D341Med (cell line): ENCODE results near the gene DCAF16.
"Not testable (repeated sequence)": the region's sequence is repeated elsewhere in the genome, so short reads cannot be mapped to it uniquely, and the experiment has no call there.

Source experiments
- DNase-seq: peaks from one replicate; pipeline ENCODE4 v3.0.0; 2012; ENCODE audit warnings: low spot score

The DCAF16 gene

DNA sequence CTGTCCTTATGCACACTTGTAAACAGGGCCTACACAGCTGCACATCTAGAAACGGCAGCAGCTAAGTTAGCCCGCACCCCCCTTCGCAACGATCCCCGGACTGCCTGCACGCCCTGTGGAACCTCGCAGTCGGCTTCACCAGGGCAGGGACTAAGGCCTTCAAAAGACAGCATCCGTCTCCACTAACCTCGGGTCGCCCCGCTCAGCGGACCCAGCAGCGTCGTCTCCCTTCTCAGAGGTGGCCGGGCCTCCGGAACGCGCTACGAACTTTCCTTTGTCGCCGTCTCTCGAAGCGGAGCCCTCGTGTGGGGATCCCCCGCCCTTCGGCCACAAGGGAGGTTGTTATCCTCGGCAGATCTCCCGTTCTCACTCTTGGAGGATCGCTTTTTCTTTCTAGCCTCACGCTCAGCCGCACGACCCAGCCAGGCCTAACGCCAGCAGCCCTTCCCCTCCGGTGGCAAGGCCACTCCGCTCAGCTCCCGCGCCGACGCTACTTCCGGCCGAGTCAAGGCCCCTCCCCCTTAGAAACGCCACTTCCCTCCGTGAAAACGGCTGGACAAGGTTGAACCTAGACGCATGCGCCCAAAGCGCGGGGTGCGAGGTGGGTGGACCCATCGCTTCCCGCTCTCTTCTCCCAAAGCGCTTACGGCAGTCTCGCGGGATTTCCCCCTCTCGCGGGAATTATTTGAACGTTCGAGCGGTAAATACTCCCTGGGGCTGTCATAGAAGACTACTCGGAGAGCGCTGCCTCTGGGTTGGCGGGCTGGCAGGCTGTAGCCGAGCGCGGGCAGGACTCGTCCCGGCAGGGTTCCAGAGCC is at the start of gene DCAF16, which contains the start of gene NCAPG:
DCAF16 (minus strand) TSS at position 498 of the 818 bp plus-strand sequence. CDS start 6,616 bp downstream, outside the sequence.
NCAPG (plus strand) TSS at position 720 of the 818 bp plus-strand sequence. CDS start 99 bp downstream, outside the sequence.
- peak; percentile 97 for DNase-seq

DNA sequence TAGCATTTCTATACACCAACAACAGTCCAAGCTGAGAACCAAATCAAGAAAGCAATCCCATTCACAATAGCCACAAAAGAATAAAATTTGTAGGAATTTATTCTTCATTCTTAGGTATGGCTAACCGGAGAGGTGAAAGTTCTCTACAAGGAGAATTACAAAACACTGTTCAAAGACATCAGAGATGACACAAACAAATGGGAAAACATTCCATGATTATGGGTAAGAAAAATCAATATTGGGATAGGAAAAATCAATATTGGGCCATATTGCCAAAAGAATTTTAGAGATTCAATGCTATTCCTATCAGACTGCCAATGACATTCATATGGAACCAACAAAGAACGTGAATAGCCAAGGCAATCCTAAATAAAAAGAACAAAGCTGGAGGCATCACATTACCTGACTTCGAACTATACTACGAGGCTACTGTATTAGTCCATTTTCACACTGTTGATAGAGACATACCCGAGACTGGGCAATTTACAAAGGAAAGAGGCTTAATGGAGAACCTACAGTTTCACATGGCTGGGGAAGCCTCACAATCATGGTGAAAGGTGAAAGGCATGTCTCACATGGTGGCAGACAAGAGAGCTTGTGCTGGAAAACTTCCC is 49.3 kb upstream of the DCAF16 start:
- no peak for DNase-seq

DNA sequence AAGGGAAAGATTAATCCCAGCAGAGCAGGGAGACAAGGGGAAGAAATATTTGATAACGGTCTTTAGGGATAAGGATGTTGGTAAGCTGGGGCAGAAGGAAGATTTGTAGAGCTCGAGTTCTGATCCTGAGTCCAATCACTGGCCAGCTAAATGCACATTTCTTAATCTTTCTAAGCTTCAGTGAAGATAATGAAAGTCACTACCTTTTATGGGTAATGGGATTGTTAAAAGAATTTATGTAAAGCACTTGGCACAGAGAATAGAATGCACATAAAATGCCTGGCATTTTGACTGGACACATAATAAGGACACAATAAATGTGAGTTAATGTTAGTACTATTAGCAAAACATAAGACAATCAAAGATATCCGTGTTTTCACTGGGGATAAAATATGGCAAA is 43.5 kb upstream of the DCAF16 start:
- peak; percentile 37 for DNase-seq

DNA sequence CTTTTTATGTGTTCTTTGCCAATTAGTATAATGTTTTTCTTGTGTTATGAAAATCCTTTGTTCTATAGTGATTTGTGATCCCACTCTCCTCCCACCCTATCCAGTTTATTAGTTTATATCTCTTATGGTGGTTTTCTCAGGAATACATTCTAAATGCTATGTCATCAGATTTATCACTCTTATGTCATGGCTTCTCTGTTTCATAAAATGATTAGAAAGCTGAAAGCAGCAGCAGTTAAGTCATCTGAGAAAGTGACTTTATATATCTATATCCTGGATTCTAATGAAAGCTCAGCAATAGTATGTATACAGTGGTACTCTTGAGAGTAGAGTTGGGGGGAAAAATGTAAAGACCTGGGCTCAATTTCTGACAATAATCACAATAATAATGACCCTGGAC is 41.4 kb upstream of the DCAF16 start:
- no peak for DNase-seq

DNA sequence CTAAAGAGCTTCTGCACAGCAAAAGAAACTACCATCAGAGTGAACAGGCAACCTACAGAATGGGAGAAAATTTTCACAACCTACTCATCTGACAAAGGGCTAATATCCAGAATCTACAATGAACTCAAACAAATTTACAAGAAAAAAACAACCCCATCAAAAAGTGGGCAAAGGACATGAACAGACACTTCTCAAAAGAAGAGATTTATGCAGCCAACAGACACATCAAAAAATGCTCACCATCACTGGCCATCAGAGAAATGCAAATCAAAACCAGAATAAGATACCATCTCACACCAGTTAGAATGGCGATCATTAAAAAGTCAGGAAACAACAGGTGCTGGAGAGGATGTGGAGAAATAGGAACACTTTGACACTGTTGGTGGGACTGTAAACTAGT is 39.7 kb upstream of the DCAF16 start:
- DNase-seq, result not testable (repeated sequence)

DNA sequence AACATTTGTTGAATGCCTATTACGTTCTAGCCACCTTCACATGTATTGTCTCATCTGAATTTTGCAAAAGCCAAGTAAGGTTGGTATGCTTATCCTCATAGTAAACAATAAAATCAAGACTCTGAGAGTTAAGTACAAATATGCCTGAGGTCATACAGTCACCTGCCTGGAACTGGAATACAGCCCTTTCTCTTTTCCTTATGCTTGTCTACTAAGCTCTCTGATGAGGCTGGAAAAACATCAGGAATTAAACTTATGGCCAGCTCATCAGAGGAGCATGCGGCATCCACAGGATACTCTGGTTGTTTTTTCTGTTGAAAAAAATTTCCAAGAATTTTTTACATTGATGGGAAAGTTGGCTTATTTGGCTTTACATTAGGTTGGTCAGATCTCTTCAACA is 35.7 kb upstream of the DCAF16 start:
- DNase-seq, result no peak

DNA sequence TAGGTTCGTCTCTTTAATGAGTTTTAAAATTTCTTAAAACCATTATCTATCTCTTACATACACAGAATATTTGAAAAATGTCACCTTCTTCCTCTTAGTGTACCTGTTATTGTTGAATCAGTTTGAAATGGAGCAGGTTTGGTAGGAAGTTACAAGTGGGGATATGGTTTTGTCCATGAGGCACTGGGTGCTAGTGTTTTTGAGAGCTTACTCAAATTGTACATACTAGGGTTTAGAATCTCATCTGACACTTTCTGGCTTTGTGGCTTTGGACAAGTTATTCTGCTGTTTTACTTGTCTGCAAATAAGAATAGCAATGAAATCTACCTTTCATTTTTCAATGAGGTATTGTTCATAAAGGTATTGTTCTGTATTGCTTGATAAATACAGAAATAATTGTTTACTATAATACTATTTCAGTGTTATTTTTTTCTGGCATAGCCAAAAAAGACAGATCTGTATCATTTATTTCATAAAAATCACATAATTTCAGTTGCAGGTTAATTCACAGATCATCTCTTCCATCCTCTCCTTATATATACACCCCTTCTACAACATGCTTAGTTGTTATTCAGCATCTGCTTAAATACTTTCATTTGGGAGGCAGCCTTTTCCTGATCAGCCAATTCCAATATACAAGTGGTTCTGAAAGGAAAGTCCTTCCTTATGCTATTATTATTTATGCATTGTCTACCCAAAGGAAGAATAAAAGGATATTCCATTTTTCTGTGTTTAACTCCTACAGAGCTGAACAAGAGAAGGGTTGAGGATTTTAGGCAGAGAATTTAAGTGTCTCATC is 13.5 kb upstream of the DCAF16 start:
- no peak for DNase-seq

DNA sequence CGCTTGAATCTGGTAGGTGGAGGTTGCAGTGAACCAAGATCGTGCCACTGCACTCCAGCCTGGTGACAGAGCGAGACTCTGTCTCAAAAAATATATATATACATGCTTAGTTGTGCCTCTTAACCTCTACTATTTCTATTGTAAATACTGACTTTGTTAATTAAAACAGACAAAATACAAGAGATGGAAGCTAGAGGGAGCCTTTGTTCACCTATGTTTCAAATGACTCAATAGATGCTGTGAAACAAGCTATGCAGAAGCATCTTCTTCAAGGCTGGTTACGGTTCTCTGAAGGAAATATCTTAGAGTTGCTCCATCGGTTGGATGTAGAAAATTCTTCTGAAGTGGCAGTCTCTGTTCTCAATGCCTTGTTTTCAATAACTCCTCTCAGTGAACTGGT is 6.5 kb upstream of the DCAF16 start:
- DNase-seq, result peak; percentile 37

DNA sequence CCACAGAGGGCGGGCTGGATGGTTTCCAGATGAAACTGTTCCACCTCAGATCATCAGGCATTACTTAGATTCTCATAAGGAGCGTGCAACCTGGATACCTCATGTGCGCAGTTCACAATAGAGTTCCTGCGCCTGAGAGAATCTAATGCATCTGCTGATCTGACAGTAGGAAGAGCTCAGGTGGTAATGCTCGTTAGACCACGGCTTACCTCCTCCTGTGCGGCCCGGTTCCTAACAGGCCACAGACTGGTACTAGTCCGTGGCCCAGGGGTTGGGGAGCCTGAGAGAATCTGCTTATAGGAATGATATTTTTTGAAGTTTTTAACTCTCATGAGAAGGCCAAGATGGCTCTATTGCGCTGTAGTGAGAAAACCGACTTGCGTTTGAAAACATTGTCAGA is 5.6 kb upstream of the DCAF16 start:
- no peak for DNase-seq

DNA sequence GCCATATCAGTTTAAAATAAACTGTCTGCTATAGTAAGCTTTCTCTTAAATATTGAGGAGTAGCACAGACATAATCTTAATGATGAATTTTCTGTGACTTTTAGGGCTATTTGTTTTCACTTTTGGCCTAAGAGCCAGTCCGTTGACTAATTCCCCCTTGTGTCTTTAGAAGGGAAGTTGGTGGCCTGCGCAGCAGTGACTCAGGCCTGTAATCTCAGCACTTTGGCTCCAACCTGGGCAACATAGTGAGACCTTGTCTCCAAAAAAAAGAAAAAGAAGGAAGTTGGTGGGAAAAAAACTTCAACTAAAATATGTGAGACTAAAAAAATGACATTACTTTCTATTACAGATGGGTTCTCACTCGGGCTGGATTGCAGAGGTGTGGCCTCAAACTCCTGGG is 3.6 kb upstream of the DCAF16 start:
- DNase-seq, result no peak

DNA sequence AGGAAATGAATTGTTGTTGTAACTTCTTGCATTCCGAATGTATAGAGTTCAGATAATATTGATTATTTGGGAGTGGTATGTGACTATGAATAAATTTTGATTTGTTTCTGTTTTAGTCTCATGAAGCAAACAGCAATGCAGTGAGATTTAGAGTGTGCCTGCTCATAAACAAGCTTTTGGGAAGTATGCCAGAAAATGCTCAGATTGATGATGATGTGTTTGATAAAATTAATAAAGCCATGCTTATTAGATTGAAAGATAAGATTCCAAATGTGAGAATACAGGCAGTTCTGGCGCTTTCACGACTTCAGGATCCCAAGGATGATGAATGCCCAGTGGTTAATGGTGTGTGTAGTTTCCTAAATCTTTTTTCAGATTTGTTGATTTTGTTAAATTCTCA is 2.2 kb upstream of the DCAF16 start:
- DNase-seq, result no peak

DNA sequence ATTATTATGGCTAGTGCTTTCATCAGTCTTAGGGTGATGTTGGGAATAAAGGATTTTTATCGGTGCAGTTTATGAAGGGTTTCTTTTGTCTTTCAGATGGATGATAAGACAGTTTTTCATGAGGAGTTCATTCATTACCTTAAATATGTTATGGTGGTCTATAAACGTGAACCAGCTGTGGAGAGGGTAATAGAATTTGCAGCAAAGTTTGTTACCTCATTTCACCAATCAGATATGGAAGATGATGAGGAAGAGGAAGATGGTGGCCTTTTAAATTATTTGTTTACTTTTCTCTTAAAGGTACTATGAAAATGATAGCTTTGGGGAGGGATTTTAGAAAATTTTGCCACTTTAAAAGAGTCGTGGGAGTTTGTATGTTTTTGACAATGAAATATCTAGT is 1.6 kb upstream of the DCAF16 start:
- no peak for DNase-seq

DNA sequence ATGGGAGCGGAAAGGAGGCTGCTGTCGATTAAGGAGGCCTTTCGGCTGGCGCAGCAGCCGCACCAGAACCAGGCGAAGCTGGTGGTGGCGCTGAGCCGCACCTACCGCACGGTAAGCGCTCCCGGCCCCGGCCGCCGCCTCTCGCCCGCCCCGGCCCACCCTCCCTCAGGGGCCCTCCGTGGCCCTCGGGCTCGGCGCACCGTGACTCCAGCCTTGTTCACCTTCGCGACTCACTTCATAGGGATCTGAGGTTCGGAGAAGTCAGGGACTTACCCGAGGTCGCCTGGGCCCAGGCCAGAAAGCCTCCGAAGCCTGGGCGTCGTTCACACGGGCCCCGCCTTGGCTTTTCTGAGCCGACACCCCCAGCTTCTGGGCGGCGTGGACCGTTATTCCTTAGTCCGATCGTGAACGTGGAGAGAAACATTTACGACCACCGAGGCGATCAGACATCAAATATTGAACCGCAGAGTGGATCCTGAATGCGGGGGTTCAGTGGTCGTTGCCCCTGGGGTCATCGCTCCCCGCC is 584 bp upstream of the DCAF16 start:
- no peak for DNase-seq

DNA sequence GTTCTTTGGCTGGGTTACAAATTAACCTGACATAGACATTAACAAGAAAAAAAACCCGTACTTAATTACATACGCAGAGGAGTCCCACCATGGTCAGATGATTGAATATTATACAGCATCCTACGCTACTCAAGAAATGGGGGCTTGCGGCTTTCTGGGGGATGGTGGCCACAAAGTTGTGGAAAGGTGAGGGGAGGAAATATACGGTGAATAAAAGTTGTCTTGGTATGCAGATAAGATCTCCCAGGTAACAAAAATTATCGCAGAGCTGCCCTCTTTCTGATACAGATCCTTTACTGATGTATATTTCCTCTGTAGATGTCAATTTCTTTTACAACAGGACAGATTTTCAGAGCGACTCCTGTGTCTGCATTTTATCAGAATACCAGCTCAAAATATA is 890 bp downstream of the DCAF16 start:
- DNase-seq, result no peak

DNA sequence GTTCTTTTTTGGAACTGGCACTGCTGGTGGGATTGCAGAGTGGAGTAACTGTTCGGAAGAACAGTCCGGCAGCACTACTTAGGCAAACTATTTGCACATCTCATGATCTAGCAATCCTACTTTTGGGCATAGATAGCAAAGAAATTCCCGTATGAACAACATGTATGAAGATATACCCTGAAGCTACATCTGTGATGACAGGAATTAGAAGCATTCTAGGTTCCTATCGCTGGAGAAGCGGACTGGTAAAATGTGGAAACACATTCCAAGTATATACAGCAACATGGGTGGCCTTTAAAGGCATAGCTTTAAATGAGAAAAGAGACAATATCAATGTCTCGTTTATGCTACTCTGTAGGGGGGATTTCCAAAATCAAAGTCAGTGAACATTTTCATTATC is 3.1 kb downstream of the DCAF16 start:
- DNase-seq, result no peak

DNA sequence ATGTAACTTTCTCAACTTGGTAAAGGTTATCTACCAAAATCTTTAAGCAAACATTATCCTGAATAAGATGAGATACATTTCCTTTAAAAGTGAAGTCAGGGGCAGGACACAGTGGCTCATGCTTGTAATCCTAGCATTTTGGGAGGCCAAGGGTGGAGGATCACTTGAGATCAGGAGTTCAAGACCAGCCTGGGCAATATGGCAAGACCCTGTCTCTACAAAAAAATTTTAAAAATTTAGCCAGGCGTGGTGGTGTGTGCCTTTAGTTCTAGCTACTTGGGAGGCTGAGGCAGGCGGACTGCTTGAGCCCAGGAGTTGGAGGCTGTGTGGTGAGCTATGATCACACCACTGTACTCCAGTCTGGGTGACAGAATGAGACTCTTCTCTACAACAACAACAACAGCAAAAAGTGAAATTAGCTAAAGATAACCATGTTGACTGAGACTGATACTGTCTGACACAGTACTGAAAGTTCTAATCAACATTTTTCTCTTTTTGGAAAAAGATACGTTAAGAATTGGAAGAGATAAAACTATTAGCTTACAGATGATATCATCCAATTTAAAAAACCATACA is 4.9 kb downstream of the DCAF16 start:
- DNase-seq, result no peak

DNA sequence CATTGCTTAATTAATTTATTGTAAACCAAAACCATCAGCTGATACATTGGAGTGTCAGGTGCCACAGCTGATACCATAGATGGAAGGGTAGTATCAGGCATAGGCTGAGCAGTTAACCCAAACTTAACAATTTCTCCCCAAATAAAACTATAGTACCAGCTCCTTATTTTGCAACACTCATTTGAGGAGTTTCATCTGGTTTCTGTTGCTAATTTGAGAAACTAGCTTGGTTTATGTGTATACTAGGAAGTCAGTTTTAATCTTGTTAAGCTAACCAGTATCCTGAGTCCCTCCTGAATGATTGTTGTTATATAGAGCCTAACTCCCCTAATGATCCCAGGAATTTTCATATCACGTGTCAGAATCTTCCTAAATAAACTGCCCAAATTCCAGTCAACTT is 12.7 kb downstream of the DCAF16 start:
- DNase-seq, result no peak

DNA sequence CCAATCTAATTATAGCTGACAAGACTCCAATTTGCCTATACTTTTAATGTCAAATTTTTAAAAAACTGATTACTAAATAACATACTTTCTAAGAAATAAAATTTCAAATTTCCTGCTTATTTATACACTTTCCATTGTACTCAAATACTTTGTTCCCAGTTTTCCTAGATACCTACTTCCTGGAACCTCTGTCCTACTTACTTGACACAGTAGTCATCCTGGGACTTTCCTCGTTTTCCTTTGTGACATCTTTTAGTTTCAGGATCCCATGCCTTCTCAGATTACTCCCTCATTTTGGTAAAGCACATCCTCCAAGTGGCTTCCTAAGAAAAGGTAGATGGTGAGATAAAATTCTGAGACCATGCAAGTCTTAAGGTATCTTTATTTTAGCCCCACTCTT is 15.8 kb downstream of the DCAF16 start:
- DNase-seq, result no peak

DNA sequence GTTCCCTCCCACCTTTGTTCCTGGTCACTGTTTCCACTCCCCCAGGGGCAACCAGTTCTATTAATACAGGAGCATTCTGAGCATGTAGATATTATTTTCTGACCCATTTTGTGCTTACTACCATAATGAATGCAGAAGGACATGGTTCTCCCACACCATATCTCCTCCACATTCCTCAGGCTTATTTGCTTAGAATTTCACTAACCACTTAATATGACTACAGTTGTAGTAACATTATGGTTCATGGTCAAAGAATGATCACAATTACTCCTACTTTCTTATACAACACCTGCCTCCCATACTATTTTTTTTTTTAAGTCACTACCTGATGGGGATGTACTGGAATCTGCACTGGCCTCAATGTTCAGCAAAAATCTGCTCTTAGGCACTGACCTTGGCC is 21.6 kb downstream of the DCAF16 start:
- no peak for DNase-seq

DNA sequence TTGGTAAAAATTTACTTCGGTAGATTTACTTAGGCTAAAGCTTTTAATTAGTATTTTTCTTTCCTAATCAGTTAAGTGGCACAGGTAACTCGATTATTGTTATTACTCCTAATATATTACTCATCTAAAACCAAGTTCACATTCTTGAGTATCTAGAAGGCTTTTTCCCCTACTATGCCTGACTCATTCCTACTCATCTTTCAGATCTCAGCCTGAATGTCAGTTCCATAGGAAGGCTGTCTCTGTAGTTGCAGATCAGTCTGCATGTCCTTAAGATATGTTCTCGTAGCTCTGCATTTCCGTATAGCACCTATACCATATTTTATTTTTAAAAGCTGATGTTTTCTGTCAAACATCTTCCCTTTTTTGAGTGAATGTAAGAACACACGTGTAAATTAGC is 23.2 kb downstream of the DCAF16 start:
- DNase-seq, result no peak

DNA sequence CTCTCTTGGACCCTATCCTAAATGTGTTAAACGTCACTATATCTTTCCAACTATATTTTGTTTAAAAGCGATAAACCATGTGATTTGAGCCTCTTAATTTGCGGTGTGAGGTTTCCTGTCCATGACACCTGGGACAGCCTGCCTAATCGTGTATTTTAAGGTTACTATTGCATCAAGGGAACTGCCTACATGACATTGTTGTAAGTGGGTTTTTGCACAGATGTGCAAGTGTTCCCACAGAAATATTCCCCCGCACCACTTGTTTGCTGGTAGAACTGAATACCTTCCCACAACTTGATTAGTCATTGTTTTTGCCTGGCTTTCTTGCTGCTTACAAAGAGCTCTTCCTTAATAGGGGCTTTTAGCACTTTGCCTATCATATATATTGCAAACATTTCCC is 24.0 kb downstream of the DCAF16 start:
- no peak for DNase-seq

DNA sequence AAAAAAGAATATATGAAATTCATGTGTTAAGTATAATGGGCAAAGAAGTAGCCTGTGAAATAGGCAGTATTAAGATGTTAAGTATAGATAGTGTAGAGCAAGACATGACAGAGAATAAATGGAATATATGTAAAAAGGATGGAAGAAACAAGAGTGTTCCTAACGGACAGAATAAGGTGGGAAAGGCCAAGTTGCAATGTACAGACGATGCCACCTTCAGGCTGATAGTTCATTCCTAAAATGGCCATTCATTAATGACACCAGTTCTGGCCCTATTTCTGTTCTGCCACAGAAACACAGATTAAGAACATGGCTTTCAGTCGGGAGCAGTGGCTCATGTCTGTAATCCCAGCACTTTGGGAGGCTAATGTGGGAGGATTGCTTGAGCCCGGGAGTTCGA is 24.7 kb downstream of the DCAF16 start:
- no peak for DNase-seq
